Endothelial cell of umbilical vein (primary cell): ENCODE data around the gene CADPS. TPM values are rescaled to one million over a fixed set of nuclear protein-coding genes. Genes with fewer than 3 reads are reported as not detected.

Source experiments
- BruUV-seq: library from RNA; stranded (reverse); fragments of 400-500 nt; replicated peaks from 2 replicates; lab custom pipeline; 2021; lab: Mats Ljungman, UMichigan
- CTCF ChIA-PET: fragments of 300-600, 350-600 bp; sonication (Branson Sonifier 250); formaldehyde crosslinking; loops from one replicate; lab custom pipeline; 2021; ENCODE audit warnings: antibody characterized with exemption, inconsistent platforms; lab: Charles Lee
- POLR2A ChIA-PET: fragments of 300-600, 350-600 bp; sonication (Branson Sonifier 250); formaldehyde crosslinking; loops from one replicate; lab custom pipeline; 2021; ENCODE audit warnings: antibody characterized with exemption, inconsistent platforms; lab: Charles Lee
- DNase-seq: peaks from one replicate; pipeline ENCODE4 v3.0.0-alpha.2; 2011; ENCODE audit warnings: low read depth, low spot score
- FAIRE-seq: peaks from 2 replicates; lab custom pipeline; 2011; peaks lifted over from hg19 to GRCh38; lab: Jason Lieb, UNC
- H2AFZ ChIP-seq: 2 replicates; pipeline ENCODE4 v1.6.0; 2012; ENCODE audit warnings: low read depth, low read length, control low read depth, inconsistent platforms
- H3K27ac ChIP-seq: 2 replicates; pipeline ENCODE4 v1.5.1; 2011; ENCODE audit warnings: low read depth, mild to moderate bottlenecking, control low read depth, low read length, moderate library complexity; ENCODE audit not compliant: insufficient read depth
- H3K27me3 ChIP-seq, 2 experiments: 2 replicates each; pipeline versions ENCODE4 v1.6.0 to v1.6.1; 2011; ENCODE audit warnings: low read length in 2 of 2, mixed read lengths in 1 of 2; ENCODE audit not compliant: control insufficient read depth in 2 of 2, insufficient read depth in 2 of 2
- H3K36me3 ChIP-seq, 2 experiments: 2 replicates in 1 of 2; 3 replicates in 1 of 2; pipeline ENCODE4 v1.5.1; 2011; ENCODE audit warnings: low read length in 2 of 2, mild to moderate bottlenecking in 1 of 2, moderate library complexity in 1 of 2; ENCODE audit not compliant: control insufficient read depth in 2 of 2, insufficient read depth in 2 of 2; ENCODE audit errors: extremely low read depth in 1 of 2
- H3K4me1 ChIP-seq: 3 replicates; pipeline ENCODE4 v1.5.1; 2011; ENCODE audit warnings: mild to moderate bottlenecking, low read length; ENCODE audit not compliant: control insufficient read depth, insufficient read depth; ENCODE audit errors: extremely low read depth
- H3K4me2 ChIP-seq: 2 replicates; pipeline ENCODE4 v1.6.1; 2011; ENCODE audit warnings: low read length, control low read depth, mixed read lengths; ENCODE audit not compliant: insufficient read depth
- H3K4me3 ChIP-seq, 3 experiments: fragments of 200-600 bp in 1 of 3; sonication (generic), shearing (Covaris generic) in 1 of 3; replicated peaks in 1 of 3; 2 replicates each; pipeline ENCODE4 v1.5.1; 2011 to 2016; ENCODE audit warnings: control low read depth in 3 of 3, low read length in 3 of 3, mild to moderate bottlenecking in 2 of 3, inconsistent platforms in 1 of 3, low read depth in 1 of 3, moderate library complexity in 1 of 3; ENCODE audit not compliant: insufficient read depth in 1 of 3
- H3K79me2 ChIP-seq: 2 replicates; pipeline ENCODE4 v1.6.0; 2012; ENCODE audit warnings: low read length, inconsistent platforms; ENCODE audit not compliant: control insufficient read depth, insufficient read depth
- H3K9ac ChIP-seq: replicated peaks from 2 replicates; pipeline ENCODE3; 2011; ENCODE audit warnings: low read length, control low read depth; ENCODE audit not compliant: insufficient read depth; ENCODE audit errors: extremely low read depth
- H3K9me1 ChIP-seq: replicated peaks from 3 replicates; pipeline ENCODE4 v1.6.0; 2011; ENCODE audit warnings: mild to moderate bottlenecking, low read length; ENCODE audit not compliant: control insufficient read depth, insufficient read depth; ENCODE audit errors: extremely low read depth
- H3K9me3 ChIP-seq: replicated peaks from 2 replicates; pipeline ENCODE4 v1.5.1; 2012; ENCODE audit warnings: low read length, inconsistent platforms; ENCODE audit not compliant: control insufficient read depth, insufficient read depth
- H4K20me1 ChIP-seq: replicated peaks from 2 replicates; pipeline ENCODE3; 2011; ENCODE audit warnings: mild to moderate bottlenecking, low read length; ENCODE audit not compliant: control insufficient read depth, insufficient read depth; ENCODE audit errors: extremely low read depth
- CTCF ChIP-seq, 2 donors: IDR thresholded peaks; 1 replicate in 1 of 2; 2 replicates in 1 of 2; pipeline ENCODE4 v1.5.1; 2011; ENCODE audit warnings: low read length in 2 of 2, mild to moderate bottlenecking in 2 of 2, moderate library complexity in 2 of 2, control low read depth in 1 of 2, inconsistent platforms in 1 of 2, low read depth in 1 of 2; ENCODE audit not compliant: insufficient read depth in 1 of 2; ENCODE audit errors: extremely low read depth in 1 of 2
- EZH2 ChIP-seq: IDR thresholded peaks from 2 replicates; pipeline ENCODE4 v1.6.1; 2012; ENCODE audit warnings: borderline replicate concordance, low read depth, mild to moderate bottlenecking, moderate library complexity, low read length, inconsistent platforms; ENCODE audit not compliant: severe bottlenecking
- FOS ChIP-seq: IDR thresholded peaks from 2 replicates; pipeline ENCODE4 v1.6.1; 2011; ENCODE audit warnings: mild to moderate bottlenecking, low read length, moderate library complexity, borderline replicate concordance; ENCODE audit not compliant: insufficient read depth
- GATA2 ChIP-seq: IDR thresholded peaks from 2 replicates; pipeline ENCODE4 v1.7.0; 2011; ENCODE audit warnings: low read depth, mild to moderate bottlenecking, moderate library complexity, mixed read lengths, low read length; ENCODE audit not compliant: insufficient read length, insufficient read depth
- JUN ChIP-seq: IDR thresholded peaks from 2 replicates; pipeline ENCODE4 v1.6.1; 2011; ENCODE audit warnings: borderline replicate concordance, low read depth; ENCODE audit not compliant: insufficient read length, insufficient read depth
- MAX ChIP-seq: IDR thresholded peaks from 2 replicates; pipeline ENCODE4 v1.6.1; 2011; ENCODE audit not compliant: insufficient read depth, insufficient read length
- MYC ChIP-seq: IDR thresholded peaks from one replicate; pipeline ENCODE4 v1.6.1; 2011; ENCODE audit warnings: mild to moderate bottlenecking, low read depth, low read length
- POLR2A ChIP-seq: IDR thresholded peaks from 2 replicates; pipeline ENCODE4 v1.6.1; 2012; ENCODE audit warnings: low read depth, mild to moderate bottlenecking, control low read depth, low read length
- POLR2AphosphoS5 ChIP-seq: IDR thresholded peaks from 2 replicates; pipeline ENCODE4 v1.6.1; 2012; ENCODE audit warnings: low read depth, mild to moderate bottlenecking, control low read depth, low read length, moderate library complexity; ENCODE audit not compliant: insufficient read depth
- dilution Hi-C: fragments of 300-500 bp; cut with MboI; formaldehyde crosslinking; loops from one replicate; pipeline ENCODE4 v1.15.0; 2019; ENCODE audit warnings: low sequenced_read_pairs; ENCODE audit not compliant: extremely low pct_ligation_motif_present
- intact Hi-C: fragments of 100-400 bp; cut with micrococcal nuclease; formaldehyde crosslinking; loops from one replicate; pipeline ENCODE4 v1.10.0; 2022
- polyA plus RNA-seq, 4 experiments: library from polyadenylated mRNA; depleted of rRNA in 3 of 4; stranded (reverse) in 3 of 4; unstranded in 1 of 4; fragments of >200 nt; gene quantifications; 2 replicates each; pipeline versions ENCODE4 v1.2.1 to v1.2.3, GENCODE V29; 2011 to 2012; ENCODE audit warnings: missing spikeins in 1 of 4
- total RNA-seq: library from RNA; stranded (reverse); gene quantifications from 2 replicates; pipeline ENCODE4 v1.2.3, GENCODE V29; 2021

The CADPS gene
- total and polyA plus RNA-seq, 2 donors (not counting 3 experiments of a cell fraction or from before 2014, with no cell fraction given), result not detected

- Histone ChIP-seq H3K4me2 (no peak overlapping the region), H3K9me1 (no peaks in the 10 kb centered on the region), H3K4me1 (no peaks in the 10 kb centered on the region), H3K27ac (no peak overlapping the region), H3K4me3 (no peak overlapping the region), H4K20me1 (no peaks in the 10 kb centered on the region), H3K27me3 (peaks cover 25 to 33% of the 10 kb centered on the region in 2 experiments), H3K79me2 (no peaks in the 10 kb centered on the region), H3K9ac (no peak overlapping the region), H3K36me3 (no peaks in the 10 kb centered on the region), H2AFZ (no peak overlapping the region), H3K9me3 (no peaks in the 10 kb centered on the region)
- no peak for FAIRE-seq
- ChIA-PET CTCF (no interaction called here), POLR2A (no interaction called here)
- no peak for DNase-seq
- dilution Hi-C loops, result no loop called here
- intact Hi-C loops, result no loop called here
- TF ChIP-seq GATA2 (no peak), FOS (no peak), JUN (no peak), MYC (no peak), CTCF (IDR thresholded peaks at IDR 0.05; ENCODE audit: extremely low read depth in 1 of 2, insufficient read depth in 1 of 2, low read depth in 1 of 2, low read length in 2 of 2) (no peak), POLR2A (no peak), MAX (no peak), POLR2AphosphoS5 (no peak), EZH2 (no peak)
- BruUV-seq, result no TSS peak
Measured at GRCh38 chr3:62361824-62362223, 513.4 kb downstream of the CADPS start.
